Ishikawa (cell line): ENCODE data around the gene HEATR3.

ENCODE experiments used
- CEBPB ChIP-seq: IDR thresholded peaks from 2 replicates; pipeline ENCODE4 v1.6.1; 2012
- CREB1 ChIP-seq: IDR thresholded peaks from 2 replicates; pipeline ENCODE4 v1.6.1; 2012; ENCODE audit warnings: low read depth
- EP300 ChIP-seq: IDR thresholded peaks from 2 replicates; pipeline ENCODE4 v1.6.1; 2012; ENCODE audit warnings: borderline replicate concordance
- FOXM1 ChIP-seq: IDR thresholded peaks from 2 replicates; pipeline ENCODE4 v1.6.1; 2012; ENCODE audit warnings: low read depth, borderline replicate concordance
- MAX ChIP-seq: IDR thresholded peaks from 2 replicates; pipeline ENCODE4 v1.6.1; 2012
- NFIC ChIP-seq: IDR thresholded peaks from 2 replicates; pipeline ENCODE4 v1.6.1; 2012
- RAD21 ChIP-seq: IDR thresholded peaks from 2 replicates; pipeline ENCODE4 v1.6.1; 2012; ENCODE audit warnings: low read depth
- REST ChIP-seq: IDR thresholded peaks from 2 replicates; pipeline ENCODE4 v1.6.1; 2012; ENCODE audit warnings: low read depth, mild to moderate bottlenecking
- TAF1 ChIP-seq: IDR thresholded peaks from 2 replicates; pipeline ENCODE4 v1.6.1; 2012; ENCODE audit warnings: low read depth, mild to moderate bottlenecking
- TCF12 ChIP-seq: IDR thresholded peaks from 2 replicates; pipeline ENCODE4 v1.6.1; 2012; ENCODE audit warnings: low read depth
- TEAD4 ChIP-seq: IDR thresholded peaks from 2 replicates; pipeline ENCODE4 v1.6.1; 2012
- USF1 ChIP-seq: IDR thresholded peaks from 2 replicates; pipeline ENCODE4 v1.6.1; 2012
- YY1 ChIP-seq: IDR thresholded peaks from 2 replicates; pipeline ENCODE4 v1.6.1; 2012; ENCODE audit warnings: low read depth

- TF ChIP-seq EP300 (no peak), REST (no peak), CEBPB (no peak), YY1 (no peak), TEAD4 (0 out of 2 replicates have a peak, but pooled peaks have one; percentile 0), MAX (no peak), NFIC (no peak), TAF1 (no peak), RAD21 (no peak), USF1 (no peak), TCF12 (no peak), FOXM1 (no peak), CREB1 (no peak)
Observed at GRCh38 chr16:50154420-50154950, 88.7 kb downstream of the HEATR3 start.
